Tibial artery (tissue), 4 donors: ENCODE results near the gene SLC38A10.

Experiments
- DNase-seq, 2 donors: peaks; one replicate each; pipeline ENCODE4 v3.0.0-alpha.2; 2019
- H3K27ac ChIP-seq, 2 donors: fragments of 200-600 bp; sonication (generic) in 1 of 2; 1 replicate in 1 of 2; 2 replicates in 1 of 2; pipeline ENCODE4 v1.5.1; 2018 to 2019; ENCODE audit warnings: mild to moderate bottlenecking in 1 of 2
- H3K27me3 ChIP-seq, 2 donors: fragments of 200-600 bp; sonication (generic) in 1 of 2; one replicate each; pipeline versions ENCODE4 v1.5.1 to v1.6.0; 2016 to 2019
- H3K36me3 ChIP-seq, 3 donors: fragments of 200-600 bp; sonication (generic) in 2 of 3; one replicate each; pipeline ENCODE4 v1.5.1; 2016 to 2019; ENCODE audit warnings: mild to moderate bottlenecking in 2 of 3
- H3K4me1 ChIP-seq, 4 donors: fragments of 200-600 bp; sonication (generic) in 2 of 4; 1 replicate in 3 of 4; 2 replicates in 1 of 4; pipeline ENCODE4 v1.5.1; 2016 to 2019
- H3K4me3 ChIP-seq, 2 donors: fragments of 200-600 bp; sonication (generic) in 1 of 2; 1 replicate in 1 of 2; 2 replicates in 1 of 2; pipeline ENCODE4 v1.5.1; 2018 to 2019; ENCODE audit warnings: mild to moderate bottlenecking in 2 of 2
- H3K9me3 ChIP-seq, 3 donors: fragments of 200-600 bp; sonication (generic) in 1 of 3; one replicate each; pipeline ENCODE4 v1.5.1; 2016 to 2019
- intact Hi-C: fragments of 100-400 bp; cut with DNase I; formaldehyde crosslinking; loops from one replicate; pipeline ENCODE4 v1.15.0; 2023; ENCODE audit warnings: low total_unique reads
- TF ChIP-seq, protein P1 (sequence below), 2 experiments: fragments of 200-600 bp in 1 of 2; fragments of 450-650 bp in 1 of 2; IDR thresholded peaks; one replicate each; pipeline ENCODE4 v1.5.1; 2017 to 2019; ENCODE audit warnings: antibody characterized with exemption in 2 of 2, mild to moderate bottlenecking in 1 of 2, moderate library complexity in 1 of 2

The SLC38A10 gene

DNA sequence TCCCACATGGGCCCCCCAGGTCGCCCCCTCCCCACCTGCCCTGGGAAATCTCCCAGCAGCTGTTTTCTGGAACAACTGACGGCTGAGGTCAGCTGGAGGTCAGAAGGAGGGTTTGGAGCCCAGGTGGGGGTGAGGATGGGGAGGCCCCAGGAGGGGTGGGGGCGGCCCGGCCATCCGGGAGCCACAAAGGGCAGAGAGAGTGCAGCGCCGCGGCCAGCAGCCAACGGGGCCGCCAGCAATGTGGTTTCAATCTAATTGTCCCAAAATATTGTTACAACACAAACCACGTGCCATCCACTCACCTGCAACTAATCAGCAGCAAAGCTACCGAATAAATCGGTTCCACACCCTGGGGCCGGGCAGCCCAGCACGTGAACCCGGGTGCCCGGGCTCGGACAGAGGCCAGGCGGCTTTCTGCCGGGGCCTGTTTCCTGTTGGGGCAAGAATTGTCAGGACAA lies 28.3 kb upstream of the SLC38A10 start:
- peaks cover 0 to 13% (median 6%) of the 10 kb centered on the region in 4 donors for H3K4me1 ChIP-seq

DNA sequence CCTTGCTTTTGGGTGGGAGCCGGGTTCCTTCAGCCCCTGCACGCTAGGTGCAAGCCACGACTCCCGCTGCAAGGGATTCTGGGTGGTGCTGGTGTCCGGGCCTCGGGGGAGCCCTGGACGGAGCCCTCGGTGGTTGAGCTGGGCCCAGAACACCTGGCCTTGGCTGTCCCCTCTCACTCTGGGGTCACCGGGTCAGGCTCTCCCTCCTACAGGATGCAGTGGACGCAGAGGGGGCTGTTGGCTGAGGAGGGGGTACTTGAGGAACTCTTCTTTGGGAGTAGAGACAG lies 27.9 kb upstream of the SLC38A10 start:
- intact Hi-C loops: no loop called here

More for the DNA sequence above, 28.3 kb upstream of the SLC38A10 start:
- Histone ChIP-seq H3K4me3 (no peak overlapping the region), H3K9me3 (no peaks in the 10 kb centered on the region), H3K27me3 (peaks cover 0 to 59% of the 10 kb centered on the region in 2 donors), H3K36me3 (no peaks in the 10 kb centered on the region), H3K27ac (no peak overlapping the region)
- TF ChIP-seq, protein P1, sequence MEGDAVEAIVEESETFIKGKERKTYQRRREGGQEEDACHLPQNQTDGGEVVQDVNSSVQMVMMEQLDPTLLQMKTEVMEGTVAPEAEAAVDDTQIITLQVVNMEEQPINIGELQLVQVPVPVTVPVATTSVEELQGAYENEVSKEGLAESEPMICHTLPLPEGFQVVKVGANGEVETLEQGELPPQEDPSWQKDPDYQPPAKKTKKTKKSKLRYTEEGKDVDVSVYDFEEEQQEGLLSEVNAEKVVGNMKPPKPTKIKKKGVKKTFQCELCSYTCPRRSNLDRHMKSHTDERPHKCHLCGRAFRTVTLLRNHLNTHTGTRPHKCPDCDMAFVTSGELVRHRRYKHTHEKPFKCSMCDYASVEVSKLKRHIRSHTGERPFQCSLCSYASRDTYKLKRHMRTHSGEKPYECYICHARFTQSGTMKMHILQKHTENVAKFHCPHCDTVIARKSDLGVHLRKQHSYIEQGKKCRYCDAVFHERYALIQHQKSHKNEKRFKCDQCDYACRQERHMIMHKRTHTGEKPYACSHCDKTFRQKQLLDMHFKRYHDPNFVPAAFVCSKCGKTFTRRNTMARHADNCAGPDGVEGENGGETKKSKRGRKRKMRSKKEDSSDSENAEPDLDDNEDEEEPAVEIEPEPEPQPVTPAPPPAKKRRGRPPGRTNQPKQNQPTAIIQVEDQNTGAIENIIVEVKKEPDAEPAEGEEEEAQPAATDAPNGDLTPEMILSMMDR (IDR thresholded peaks at IDR 0.05): no peak
- DNase-seq: no peak
- intact Hi-C loops: no loop called here

DNA sequence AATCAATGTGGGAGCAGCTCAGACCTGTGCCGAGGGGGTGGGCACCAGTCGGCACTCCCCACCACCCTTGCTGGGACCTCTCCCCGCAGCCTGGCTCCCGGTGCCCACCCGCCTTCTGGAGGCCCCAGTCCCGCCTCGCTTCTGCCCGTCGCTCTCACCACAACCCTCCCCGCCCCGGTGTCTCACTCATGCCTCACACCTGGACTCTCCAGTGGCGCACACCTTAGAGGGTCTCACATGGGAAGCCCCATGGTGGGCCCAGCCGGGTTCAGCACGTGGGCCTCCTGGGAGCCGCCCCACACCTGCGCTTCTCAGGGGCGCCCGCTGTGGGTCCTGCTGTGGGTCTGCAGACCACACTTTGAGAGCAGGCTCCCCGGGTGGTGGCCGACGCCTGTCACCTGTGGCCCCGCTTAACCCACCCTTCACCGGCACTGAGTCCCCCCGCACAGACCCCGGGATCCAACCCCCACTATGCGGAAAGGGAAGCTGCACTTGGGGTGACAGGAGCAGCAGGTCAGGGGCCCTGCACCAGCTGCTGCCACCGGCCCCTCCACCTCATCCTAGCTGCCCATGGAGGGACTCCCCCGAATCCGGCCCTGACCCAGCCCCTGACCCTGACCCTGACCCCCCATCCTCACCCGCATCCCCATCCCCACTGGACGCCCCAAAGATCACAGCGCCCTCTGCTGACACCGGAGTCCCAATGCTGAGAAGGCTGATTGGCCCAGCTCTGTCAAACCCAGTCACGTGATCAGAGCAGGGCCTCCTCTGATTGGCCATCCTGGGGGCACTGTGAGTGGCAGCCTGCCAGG lies 27.4 kb upstream of the SLC38A10 start:
- TF ChIP-seq, protein P1 (IDR thresholded peaks at IDR 0.05): no peak
- Histone ChIP-seq H3K27ac (no peak overlapping the region), H3K36me3 (no peaks in the 10 kb centered on the region), H3K27me3 (peaks cover 0 to 54% of the 10 kb centered on the region in 2 donors), H3K9me3 (no peaks in the 10 kb centered on the region), H3K4me3 (no peak overlapping the region), H3K4me1 (peaks cover 0 to 8% (median 6%) of the 10 kb centered on the region in 4 donors)
- intact Hi-C loops: no loop called here
- no peak for DNase-seq

More for the DNA sequence above, 27.9 kb upstream of the SLC38A10 start:
- no peak for DNase-seq
- Histone ChIP-seq H3K36me3 (no peaks in the 10 kb centered on the region), H3K4me1 (peaks cover 0 to 9% (median 6%) of the 10 kb centered on the region in 4 donors), H3K27me3 (peaks cover 0 to 58% of the 10 kb centered on the region in 2 donors), H3K9me3 (no peaks in the 10 kb centered on the region), H3K27ac (no peak overlapping the region), H3K4me3 (no peak overlapping the region)
- TF ChIP-seq, protein P1 (IDR thresholded peaks at IDR 0.05): no peak

DNA sequence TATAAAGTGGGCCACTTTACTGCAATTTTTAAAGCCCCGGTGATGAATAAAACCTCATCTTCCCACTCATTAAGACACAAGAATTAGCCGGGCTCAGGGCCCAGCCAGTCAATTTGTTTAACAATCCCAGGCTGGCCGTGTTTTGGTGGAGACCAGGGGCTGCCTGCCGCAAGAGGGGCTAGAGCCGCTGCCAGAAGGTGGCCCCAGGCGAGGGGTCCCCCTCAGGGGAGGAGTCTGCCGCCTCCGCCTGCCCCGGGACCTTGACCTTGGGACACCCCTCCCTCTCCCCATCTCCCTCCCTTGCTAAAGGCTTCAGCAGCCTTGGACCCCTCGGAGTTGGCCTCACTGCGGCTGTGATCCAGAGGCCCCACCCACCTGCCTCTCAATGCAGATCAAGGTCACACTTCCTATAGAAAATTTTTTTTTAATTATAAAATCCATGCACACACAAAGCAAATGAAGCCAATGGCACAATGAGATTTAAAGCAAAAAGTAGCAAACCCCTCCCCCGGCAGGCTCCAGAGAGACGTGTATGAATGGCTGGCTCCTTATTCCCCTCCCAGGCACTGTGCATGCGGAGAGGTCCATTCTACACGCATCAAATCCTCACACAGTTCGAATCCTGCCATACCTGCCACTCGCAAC lies 23.0 kb upstream of the SLC38A10 start:
- no peak for DNase-seq
- TF ChIP-seq, protein P1 (IDR thresholded peaks at IDR 0.05): no peak
- Histone ChIP-seq H3K9me3 (no peaks in the 10 kb centered on the region), H3K27ac (no peak overlapping the region), H3K27me3 (peaks cover 0 to 43% of the 10 kb centered on the region in 2 donors), H3K36me3 (no peaks in the 10 kb centered on the region), H3K4me1 (no peaks in the 10 kb centered on the region), H3K4me3 (no peak overlapping the region)
- intact Hi-C loops: no loop called here

DNA sequence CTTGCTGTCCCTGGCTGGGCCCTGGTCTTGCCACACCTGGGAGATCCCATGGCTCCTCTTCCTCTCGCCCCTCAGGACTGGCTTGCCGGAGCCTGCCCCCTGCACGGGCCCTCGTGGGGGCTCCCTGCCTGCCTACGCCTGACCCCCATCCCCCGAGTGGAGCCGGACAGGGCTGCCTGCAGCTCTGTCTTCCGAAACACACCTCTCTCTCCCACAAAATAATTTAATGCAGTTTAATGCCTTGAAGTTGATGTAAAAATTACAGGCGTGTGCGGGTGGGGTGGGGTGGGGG lies 22.4 kb upstream of the SLC38A10 start:
- intact Hi-C loops: no loop called here
- no peaks in the 10 kb centered on the region for H3K9me3 ChIP-seq
- TF ChIP-seq, protein P1 (IDR thresholded peaks at IDR 0.05): no peak

More for the DNA sequence above, 22.4 kb upstream of the SLC38A10 start:
- Histone ChIP-seq H3K27me3 (peaks cover 0 to 43% of the 10 kb centered on the region in 2 donors), H3K4me3 (no peak overlapping the region), H3K36me3 (no peaks in the 10 kb centered on the region), H3K4me1 (no peaks in the 10 kb centered on the region), H3K27ac (no peak overlapping the region)
- DNase-seq: no peak
